Central memory CD8-positive, alpha-beta T cell (primary cell): ENCODE data around the gene RBBP5.
"Not testable (repeated sequence)": the region's sequence is repeated elsewhere in the genome, so short reads cannot be mapped to it uniquely, and the experiment has no call there.

Experiments
- ATAC-seq: fragments of 150-1000 bp; cut with Tn5 transposase; replicated peaks from 2 replicates; pipeline ENCODE4 v1.10.0; 2022; ENCODE audit warnings: mild to moderate bottlenecking, moderate FRiP score, moderate number of reproducible peaks; ENCODE audit not compliant: poor library complexity, severe bottlenecking; ENCODE audit errors: extremely low read depth
- DNase-seq, 2 donors: peaks; one replicate each; pipeline ENCODE4 v3.0.0; 2021; ENCODE audit warnings: low spot score in 2 of 2
- H3K27ac Mint-ChIP-seq: one replicate; pipeline ENCODE4 v1.8.0; 2022; ENCODE audit warnings: low read depth, mild to moderate bottlenecking, moderate library complexity, mixed read lengths
- H3K27me3 Mint-ChIP-seq: one replicate; pipeline ENCODE4 v1.8.0; 2022; ENCODE audit warnings: mixed read lengths
- H3K36me3 Mint-ChIP-seq: one replicate; pipeline ENCODE4 v1.8.0; 2022; ENCODE audit warnings: mild to moderate bottlenecking, moderate library complexity, mixed read lengths; ENCODE audit not compliant: insufficient read depth
- H3K4me1 Mint-ChIP-seq: one replicate; pipeline ENCODE4 v1.8.0; 2022; ENCODE audit warnings: mixed read lengths
- H3K4me3 Mint-ChIP-seq: one replicate; pipeline ENCODE4 v1.8.0; 2022; ENCODE audit warnings: mild to moderate bottlenecking, moderate library complexity, mixed read lengths
- H3K9me3 Mint-ChIP-seq: one replicate; pipeline ENCODE4 v1.8.0; 2022; ENCODE audit warnings: mixed read lengths

RBBP5 gene, protein sequence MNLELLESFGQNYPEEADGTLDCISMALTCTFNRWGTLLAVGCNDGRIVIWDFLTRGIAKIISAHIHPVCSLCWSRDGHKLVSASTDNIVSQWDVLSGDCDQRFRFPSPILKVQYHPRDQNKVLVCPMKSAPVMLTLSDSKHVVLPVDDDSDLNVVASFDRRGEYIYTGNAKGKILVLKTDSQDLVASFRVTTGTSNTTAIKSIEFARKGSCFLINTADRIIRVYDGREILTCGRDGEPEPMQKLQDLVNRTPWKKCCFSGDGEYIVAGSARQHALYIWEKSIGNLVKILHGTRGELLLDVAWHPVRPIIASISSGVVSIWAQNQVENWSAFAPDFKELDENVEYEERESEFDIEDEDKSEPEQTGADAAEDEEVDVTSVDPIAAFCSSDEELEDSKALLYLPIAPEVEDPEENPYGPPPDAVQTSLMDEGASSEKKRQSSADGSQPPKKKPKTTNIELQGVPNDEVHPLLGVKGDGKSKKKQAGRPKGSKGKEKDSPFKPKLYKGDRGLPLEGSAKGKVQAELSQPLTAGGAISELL

DNA sequence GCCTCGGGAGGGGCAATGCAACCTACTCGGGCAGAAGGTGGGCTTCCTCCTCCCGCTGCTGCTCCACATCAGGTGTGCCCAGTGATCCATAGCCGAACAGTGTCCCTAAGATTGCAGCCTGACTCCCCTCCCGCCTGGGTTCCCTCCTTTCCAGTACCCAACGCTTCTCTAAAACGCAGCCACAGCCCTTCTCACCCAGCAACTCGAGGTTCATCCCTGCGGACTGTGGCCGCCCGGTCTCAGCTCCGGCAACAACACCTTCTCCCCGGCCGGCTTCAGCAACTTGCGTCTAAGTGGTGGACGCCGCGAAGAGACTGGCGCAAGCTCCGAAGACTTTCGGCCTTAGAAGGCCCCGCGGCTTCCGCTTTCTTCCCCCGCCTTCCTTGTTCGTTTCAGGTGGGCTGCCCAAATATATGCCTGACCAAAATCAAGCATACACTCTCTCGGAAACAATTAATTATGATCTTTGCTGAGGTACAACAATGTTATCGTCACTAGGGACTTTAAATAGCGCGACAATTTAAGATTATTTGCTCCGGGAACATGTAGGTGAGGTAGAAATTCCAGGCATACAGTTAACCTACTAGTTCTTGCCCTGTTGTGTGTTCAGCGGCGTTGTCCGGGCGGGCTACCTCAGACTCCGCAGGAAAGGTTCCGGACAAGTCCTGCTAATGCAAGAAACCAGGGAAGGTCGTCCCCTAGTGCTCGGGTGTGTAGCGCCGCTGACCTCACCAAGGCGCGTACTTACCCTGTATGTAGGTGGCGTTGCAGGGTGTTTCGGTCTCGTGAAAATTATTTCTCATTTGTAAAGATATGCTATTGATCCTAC is at the start of gene RBBP5:
Gene RBBP5 (minus strand): TSS at position 319 of the 829 bp plus-strand sequence. CDS start 105 bp downstream, at position 214.
- DNase-seq (peak; percentile 88 to 96), ATAC-seq (peak; percentile 97)
- H3K4me3 Mint-ChIP-seq, result peak within 1 kb of the TSS; percentile 100
- peaks cover 30% of the 10 kb centered on the region for H3K36me3 Mint-ChIP-seq
- H3K27ac Mint-ChIP-seq, result peak within 1 kb of the TSS; percentile 99
- H3K9me3 Mint-ChIP-seq, result no peaks in the 10 kb centered on the region
- no peaks in the 10 kb centered on the region for H3K27me3 Mint-ChIP-seq
- H3K4me1 Mint-ChIP-seq, result peaks cover 44% of the 10 kb centered on the region

DNA sequence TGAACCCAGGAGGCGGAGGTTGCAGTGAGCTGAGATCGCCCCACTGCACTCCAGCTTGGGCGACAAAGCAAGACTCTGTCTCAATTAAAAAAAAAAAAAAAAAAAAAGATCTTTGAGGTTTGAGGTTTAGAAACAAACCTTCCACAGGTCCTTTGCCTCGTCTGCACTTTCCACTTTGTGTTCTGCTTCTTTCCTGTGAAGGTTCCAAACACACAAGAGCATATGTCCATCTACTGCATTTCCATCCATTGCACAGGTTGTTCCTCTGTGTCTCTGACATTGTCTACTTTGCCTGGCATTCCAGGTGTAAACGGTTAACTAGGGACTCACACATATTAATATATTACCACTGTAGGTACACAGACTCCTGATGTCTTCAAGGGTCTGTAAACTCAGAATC is 49.6 kb upstream of the RBBP5 start:
- no peak for DNase-seq
- no peak overlapping the region for H3K4me3 Mint-ChIP-seq
- no peak for ATAC-seq
- peaks cover 12% of the 10 kb centered on the region for H3K4me1 Mint-ChIP-seq
- no peaks in the 10 kb centered on the region for H3K9me3 Mint-ChIP-seq
- peaks cover 34% of the 10 kb centered on the region for H3K36me3 Mint-ChIP-seq
- H3K27me3 Mint-ChIP-seq, result no peaks in the 10 kb centered on the region
- peak overlapping the region; percentile 13 for H3K27ac Mint-ChIP-seq

DNA sequence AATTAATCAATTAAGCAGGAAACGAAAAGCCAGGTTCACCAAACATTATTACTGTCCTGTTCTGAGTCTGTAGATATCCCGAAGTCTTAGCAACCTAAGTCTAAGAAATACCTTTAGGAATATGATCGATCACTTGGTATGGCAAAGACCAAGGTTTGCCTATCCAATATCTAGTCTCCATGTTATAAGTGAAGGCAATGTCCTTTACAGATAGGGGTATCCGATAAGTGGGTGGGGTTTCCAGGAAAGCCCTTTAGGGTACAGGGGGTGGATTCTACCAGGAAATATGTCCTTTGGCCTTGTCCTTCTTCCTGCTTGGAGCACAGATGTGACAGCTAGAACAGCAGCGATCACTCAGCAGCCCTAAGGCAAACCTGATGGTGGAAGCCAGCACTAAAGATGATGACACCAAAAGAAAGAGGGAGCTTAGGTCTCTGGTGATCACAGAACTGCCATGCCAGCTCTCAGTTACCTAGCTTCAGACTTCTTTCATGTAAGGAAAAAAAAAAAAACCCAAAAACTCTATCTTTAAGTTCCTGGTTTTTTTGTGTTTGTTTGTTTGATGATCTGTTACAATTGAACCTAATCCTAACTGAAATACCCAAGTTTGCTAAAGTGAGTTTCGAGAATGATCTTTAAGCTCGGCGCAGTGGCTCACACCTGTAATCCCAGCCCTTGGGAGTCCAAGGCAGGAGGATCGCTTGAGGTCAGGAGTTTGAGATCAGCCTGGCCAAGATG is 48.9 kb upstream of the RBBP5 start:
- no peak for DNase-seq
- Mint-ChIP-seq H3K9me3 (no peaks in the 10 kb centered on the region), H3K4me3 (no peak overlapping the region), H3K36me3 (peaks cover 32% of the 10 kb centered on the region), H3K27ac (peak overlapping the region; percentile 35), H3K4me1 (peaks cover 12% of the 10 kb centered on the region), H3K27me3 (no peaks in the 10 kb centered on the region)
- no peak for ATAC-seq

DNA sequence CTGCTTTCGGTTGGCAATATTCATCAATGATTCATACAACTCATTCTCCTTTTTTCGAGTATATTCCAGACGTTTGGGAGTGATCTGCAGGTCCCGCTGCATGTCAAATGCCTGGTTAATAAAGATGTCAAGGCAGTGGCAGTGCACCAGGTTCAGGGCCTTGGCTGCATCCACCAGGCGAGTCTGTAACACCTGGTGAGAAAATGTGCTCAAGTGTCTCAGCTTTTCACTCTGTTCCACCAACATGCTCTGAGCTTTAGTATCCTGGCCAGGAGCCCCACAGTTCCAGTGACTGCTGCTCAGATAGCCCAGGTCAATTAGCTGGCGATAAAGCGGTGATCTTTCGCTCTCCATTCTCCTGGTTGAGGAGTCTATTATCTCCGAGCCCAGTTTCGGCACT is 47.5 kb upstream of the RBBP5 start:
- Mint-ChIP-seq H3K36me3 (peaks cover 34% of the 10 kb centered on the region), H3K4me3 (no peak overlapping the region), H3K4me1 (peaks cover 12% of the 10 kb centered on the region), H3K9me3 (no peaks in the 10 kb centered on the region), H3K27me3 (no peaks in the 10 kb centered on the region), H3K27ac (no peak overlapping the region)
- no peak for DNase-seq
- no peak for ATAC-seq

DNA sequence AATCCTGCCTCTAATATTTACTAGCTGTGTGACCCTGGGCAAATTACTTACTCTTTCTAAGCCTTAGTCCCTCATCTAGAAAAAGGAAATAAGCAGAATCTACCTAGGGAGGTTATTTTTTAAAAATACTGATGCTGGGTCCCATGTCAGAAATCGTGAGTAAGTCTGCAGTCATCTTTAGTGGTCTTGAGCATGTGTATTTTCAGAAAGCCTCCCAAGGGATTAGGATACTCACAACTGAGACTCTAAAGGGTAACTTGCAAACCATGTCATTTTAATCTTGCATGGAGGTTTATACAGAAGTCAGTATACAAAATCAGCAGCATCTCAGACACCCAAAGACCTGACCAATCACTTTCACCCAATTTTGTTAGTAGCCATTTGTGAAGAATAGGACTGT is 46.5 kb upstream of the RBBP5 start:
- H3K4me1 Mint-ChIP-seq, result peaks cover 12% of the 10 kb centered on the region
- no peaks in the 10 kb centered on the region for H3K27me3 Mint-ChIP-seq
- no peak overlapping the region for H3K27ac Mint-ChIP-seq
- H3K36me3 Mint-ChIP-seq, result peaks cover 42% of the 10 kb centered on the region
- DNase-seq (no peak), ATAC-seq (no peak)
- no peaks in the 10 kb centered on the region for H3K9me3 Mint-ChIP-seq
- H3K4me3 Mint-ChIP-seq, result no peak overlapping the region

DNA sequence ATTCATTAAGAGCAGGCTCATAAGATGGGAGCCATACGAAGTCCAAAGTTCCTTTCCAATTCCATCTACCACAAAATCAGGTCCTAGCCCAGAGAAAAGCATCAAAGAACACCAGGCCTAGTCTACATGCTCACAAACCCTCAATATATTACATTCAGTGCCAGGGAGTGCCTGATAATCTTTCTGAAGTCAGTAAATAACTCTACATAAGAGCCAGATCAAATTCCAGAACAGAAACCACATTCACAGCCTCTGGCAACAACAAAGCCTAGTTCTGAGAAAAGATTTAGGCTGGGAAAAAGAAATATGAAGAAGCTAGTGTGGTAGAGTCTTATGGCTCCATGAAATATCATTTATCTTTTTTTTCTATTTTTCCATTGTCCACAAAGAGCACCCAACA is 40.5 kb upstream of the RBBP5 start:
- H3K4me3 Mint-ChIP-seq, result no peak overlapping the region
- H3K4me1 Mint-ChIP-seq, result no peaks in the 10 kb centered on the region
- ATAC-seq, result no peak
- H3K9me3 Mint-ChIP-seq, result no peaks in the 10 kb centered on the region
- H3K36me3 Mint-ChIP-seq, result peaks cover 59% of the 10 kb centered on the region
- no peak overlapping the region for H3K27ac Mint-ChIP-seq
- no peaks in the 10 kb centered on the region for H3K27me3 Mint-ChIP-seq
- DNase-seq, result no peak

DNA sequence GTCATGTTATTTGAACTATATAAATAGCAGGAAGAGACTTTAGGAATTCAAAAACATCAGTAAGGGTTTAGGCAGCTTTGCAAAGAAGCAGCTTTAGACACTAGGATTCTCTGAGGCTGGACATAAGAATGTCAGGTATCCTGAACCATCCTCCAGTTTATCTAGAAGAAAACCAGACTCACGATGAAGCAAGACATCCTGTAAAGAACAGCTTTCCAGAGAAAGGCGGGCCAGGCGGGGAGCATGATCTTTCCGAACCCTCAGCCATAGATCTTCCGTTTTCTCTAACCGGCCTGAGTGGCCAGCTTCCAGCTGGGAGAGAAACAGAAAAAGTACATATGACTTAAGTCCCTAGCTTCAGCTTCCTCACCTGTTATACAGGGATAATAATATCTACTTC is 39.3 kb upstream of the RBBP5 start:
- ATAC-seq (no peak), DNase-seq (no peak)
- Mint-ChIP-seq H3K9me3 (no peaks in the 10 kb centered on the region), H3K36me3 (peaks cover 65% of the 10 kb centered on the region), H3K4me3 (no peak overlapping the region), H3K27me3 (no peaks in the 10 kb centered on the region), H3K27ac (no peak overlapping the region), H3K4me1 (no peaks in the 10 kb centered on the region)

DNA sequence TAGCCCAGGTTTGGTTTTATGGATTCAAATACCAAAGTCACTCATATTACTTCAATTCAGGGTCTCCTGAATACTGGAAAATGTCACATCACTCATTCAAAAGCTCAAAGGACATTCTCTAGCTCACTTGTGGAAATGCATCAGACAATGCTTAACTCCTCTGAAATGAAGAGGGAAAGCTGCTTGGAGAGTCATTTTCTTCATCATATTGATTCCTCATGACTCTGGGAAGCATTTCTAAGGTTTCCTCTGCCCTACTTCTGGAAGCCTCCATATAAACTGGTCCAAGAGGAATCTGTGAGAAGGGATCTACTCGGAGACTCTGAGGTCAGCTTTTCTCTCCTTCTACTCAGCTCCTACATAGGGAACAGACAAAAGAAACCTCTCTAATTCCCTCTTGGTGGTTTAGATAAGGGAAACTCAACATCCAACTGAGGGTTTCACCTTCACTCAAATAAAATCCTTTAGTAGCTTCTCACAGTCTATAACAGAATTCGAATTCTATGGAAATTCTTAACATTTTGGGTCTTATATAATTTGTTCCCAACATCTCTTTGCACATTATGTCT is 36.4 kb upstream of the RBBP5 start:
- H3K4me1 Mint-ChIP-seq, result no peaks in the 10 kb centered on the region
- H3K27ac Mint-ChIP-seq, result no peak overlapping the region
- no peaks in the 10 kb centered on the region for H3K9me3 Mint-ChIP-seq
- no peaks in the 10 kb centered on the region for H3K27me3 Mint-ChIP-seq
- H3K4me3 Mint-ChIP-seq, result no peak overlapping the region
- ATAC-seq, result no peak
- no peak for DNase-seq
- peaks cover 65% of the 10 kb centered on the region for H3K36me3 Mint-ChIP-seq

DNA sequence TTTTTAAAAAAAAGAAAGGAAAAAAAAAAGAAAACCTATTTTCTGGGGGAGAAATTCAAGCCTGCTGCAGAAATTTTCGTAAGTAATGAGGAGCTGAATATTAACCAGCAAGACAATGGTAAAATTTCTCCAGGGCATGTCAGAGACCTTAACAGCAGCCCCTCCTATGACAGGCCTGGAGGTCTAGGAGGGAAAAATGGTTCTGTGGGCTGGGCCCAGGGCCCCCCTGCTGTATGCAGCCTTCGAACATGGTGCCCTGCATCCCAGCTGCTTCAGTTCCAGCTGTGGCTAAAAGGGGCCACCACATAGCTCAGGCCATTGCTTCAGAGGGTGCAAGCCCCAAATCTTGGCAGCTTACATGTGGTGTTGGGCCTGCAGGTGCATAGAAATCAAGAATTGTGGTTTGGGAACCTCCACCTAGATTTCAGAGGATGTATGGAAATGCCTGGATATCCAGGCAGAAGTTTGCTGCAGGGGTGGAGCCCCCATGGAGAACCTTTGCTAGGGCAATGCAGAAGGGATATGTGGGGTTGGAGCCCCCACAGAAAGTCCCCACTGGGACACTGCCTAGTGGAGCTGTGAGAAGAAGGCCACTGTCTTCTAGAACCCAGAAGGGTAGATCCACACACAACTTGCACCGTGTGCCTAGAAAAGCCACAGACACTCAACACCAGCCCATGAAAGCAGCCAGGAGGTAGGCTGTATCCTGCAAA is 34.0 kb upstream of the RBBP5 start:
- H3K4me3 Mint-ChIP-seq, H3K27me3 Mint-ChIP-seq, DNase-seq, ATAC-seq, H3K27ac Mint-ChIP-seq, H3K4me1 Mint-ChIP-seq, H3K9me3 Mint-ChIP-seq: not testable (repeated sequence)
- peaks cover 49% of the 10 kb centered on the region for H3K36me3 Mint-ChIP-seq

DNA sequence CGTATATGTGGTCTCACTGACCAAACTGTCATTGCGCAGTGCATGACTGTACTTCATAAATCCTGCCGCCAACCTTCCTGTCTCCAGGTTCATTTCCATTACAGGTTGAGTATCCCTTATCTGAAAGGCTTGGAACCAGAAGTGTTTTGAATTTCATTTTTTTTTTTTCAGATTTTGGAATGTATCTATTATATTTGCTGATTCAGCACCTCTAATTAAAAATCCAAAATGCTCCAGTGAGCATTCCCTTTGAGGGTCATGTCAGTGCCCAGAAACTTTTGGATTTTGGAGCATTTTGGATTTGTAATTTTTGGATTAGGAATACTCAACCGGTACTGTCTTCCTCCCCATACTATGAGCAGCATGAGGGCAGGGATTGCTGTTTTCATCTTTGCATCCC is 30.7 kb upstream of the RBBP5 start:
- H3K4me1 Mint-ChIP-seq, result no peaks in the 10 kb centered on the region
- no peak overlapping the region for H3K27ac Mint-ChIP-seq
- no peaks in the 10 kb centered on the region for H3K9me3 Mint-ChIP-seq
- no peak for ATAC-seq
- no peak for DNase-seq
- no peaks in the 10 kb centered on the region for H3K27me3 Mint-ChIP-seq
- H3K36me3 Mint-ChIP-seq, result peaks cover 41% of the 10 kb centered on the region
- no peak overlapping the region for H3K4me3 Mint-ChIP-seq

DNA sequence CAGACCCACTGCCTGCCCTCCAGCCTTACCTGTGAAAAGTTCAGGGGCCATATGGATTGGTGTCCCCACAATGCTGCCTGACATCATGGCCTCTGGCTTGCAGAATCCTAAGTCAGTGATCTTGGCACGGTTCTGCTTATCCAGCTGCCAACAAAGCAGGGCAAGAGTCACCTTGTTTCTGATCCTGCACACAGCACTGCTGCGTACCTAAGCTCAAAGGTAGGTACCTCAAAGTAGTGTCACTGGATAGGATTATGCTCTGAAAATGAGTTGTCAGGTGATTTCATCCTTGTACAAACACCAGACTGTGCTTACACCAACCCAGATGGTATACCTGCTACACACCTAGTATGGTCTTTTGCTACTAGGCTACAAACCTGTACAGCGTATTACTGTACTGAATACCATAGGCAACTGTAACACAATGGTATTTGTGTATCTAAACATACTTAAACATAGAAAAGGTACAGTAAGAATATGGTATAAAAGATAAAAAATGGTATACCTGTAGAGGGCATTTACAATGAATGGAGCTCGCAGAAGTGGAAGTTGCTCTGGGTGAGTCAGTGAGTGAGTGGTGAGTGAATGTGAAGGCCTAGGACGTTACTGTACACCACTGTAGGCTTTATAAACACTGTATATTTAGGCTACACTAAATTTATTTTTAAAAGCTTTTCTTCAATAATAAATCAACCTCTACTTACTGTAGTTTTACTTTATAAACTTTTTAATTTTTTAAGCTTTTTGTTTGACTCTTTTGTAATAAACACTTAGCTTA is 29.1 kb upstream of the RBBP5 start:
- peaks cover 34% of the 10 kb centered on the region for H3K36me3 Mint-ChIP-seq
- no peaks in the 10 kb centered on the region for H3K9me3 Mint-ChIP-seq
- H3K4me3 Mint-ChIP-seq, result no peak overlapping the region
- DNase-seq (no peak), ATAC-seq (no peak)
- no peak overlapping the region for H3K27ac Mint-ChIP-seq
- no peaks in the 10 kb centered on the region for H3K27me3 Mint-ChIP-seq
- no peaks in the 10 kb centered on the region for H3K4me1 Mint-ChIP-seq
